8988T (cell line): ENCODE results near the gene ZYG11B.
"Not testable (repeated sequence)": the region's sequence is repeated elsewhere in the genome, so short reads cannot be mapped to it uniquely, and the experiment has no call there.

Experiments used
- DNase-seq: peaks from one replicate; pipeline ENCODE4 v3.0.0; 2011

Gene ZYG11B

DNA sequence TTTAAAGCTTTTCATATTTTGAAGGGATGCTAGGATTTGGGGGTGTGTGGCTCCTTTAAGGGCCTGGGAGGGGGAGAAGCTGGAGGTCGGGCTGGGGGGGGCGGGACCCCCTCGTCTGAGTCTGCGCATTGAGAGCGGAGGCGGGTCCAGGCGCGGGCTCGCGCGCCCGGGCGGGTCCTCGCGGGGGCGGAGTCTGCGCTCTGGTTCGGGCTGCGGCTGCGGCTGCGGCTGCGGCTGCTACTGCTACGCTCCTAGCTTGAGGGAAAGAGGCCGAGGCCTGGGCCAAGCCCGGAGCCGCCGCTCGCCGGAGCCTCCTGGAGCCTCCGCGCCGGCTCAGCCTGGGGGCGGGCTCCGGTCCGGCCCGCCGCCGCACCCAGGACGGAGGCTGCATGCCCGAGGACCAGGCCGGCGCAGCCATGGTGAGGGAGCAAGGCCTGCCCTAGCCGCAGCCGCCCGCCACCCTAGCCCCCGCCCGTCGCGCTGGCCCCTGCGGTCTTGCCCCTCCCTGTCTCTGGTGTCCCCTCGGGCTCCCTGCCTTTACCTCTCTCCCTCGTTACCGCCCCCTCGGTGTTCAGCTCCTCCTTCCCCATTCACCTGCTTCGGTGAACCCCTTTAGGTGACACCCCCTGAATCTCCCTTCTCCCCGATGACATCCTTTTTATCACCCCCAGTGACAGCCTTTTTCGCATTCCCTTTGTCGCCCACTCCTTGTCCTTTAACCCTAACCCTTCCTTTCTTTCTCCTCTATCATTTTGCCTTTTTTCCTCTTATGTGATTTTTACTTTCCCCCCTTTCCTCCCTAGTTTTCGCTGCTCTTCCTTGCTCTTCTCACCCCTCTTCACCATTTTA lies at the start of gene ZYG11B:
TSS of gene ZYG11B (plus strand) at position 189 of the 849 bp plus-strand sequence. CDS start at position 390, 201 bp downstream.
- DNase-seq, result peak; percentile 81

DNA sequence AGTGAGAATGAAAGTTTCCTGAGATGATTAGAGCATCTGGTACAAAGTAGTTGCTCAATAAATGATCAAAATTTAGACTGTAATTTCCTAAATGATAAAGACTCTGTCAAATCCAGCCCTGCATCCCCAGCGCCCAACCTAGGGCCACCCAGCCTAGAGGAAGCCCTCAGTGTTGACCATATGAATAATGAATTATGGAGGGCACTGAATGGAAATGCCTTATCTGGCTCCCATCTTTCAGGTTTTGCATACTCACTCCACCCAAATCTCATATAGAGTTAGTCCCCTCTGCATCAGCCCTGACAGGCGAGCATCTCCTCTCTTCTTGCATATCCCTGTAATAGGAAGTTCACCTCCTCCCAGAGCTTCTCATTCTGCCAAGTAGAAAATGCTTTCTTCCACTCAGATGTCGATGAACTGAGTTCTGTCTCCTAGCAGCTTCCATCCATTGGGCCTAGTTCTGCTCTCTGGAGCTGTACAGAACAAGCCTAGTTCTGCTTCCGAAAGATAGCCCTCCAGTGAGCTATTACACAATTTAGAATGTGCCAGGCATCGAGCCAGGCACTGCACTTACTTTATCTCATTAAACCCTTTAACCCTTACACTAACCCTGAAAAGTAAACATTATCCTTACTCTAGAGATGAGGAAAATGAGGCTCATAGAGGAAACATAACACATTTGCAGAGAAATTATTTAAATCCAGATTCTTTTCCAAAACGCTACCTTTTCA lies 49.0 kb upstream of the ZYG11B start:
- DNase-seq, result no peak

DNA sequence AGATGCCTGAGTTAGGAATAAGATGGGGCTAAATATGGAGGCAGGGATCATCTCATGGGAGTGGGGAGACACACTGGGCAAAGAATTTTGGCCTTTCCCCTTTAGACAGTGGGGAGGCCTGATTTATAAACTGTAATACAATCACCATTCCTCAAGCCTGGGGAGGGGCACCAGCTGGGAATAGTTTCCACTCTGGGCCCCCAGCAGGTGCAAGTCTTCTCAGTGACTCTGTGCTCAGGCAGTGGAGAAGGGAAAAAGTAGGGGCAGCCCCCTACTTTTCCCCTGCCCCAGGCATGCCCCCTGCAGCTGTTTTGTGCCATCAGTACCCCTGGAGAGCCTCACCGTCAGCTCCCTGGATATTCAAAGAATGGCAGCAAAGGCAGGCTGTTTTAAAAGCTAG lies 47.2 kb upstream of the ZYG11B start:
- no peak for DNase-seq

DNA sequence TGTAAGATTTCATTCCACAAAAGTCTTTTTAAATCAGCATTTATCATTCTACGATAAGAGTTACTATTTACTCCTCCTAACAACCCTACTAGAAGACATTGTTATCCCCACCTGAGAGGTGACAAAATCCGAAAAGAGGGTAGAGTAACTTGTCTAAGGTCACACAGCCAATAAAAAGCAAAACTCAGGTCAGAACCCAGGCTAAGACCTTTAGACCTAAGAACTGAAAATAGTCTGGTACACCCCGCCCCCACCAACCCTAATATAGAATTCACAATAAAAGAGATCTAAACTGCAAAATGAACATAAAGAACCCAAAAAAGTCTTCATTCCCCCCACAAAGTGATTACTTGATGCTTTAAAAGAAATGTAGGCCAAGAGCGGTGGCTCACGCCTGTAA lies 46.8 kb upstream of the ZYG11B start:
- DNase-seq, result no peak

DNA sequence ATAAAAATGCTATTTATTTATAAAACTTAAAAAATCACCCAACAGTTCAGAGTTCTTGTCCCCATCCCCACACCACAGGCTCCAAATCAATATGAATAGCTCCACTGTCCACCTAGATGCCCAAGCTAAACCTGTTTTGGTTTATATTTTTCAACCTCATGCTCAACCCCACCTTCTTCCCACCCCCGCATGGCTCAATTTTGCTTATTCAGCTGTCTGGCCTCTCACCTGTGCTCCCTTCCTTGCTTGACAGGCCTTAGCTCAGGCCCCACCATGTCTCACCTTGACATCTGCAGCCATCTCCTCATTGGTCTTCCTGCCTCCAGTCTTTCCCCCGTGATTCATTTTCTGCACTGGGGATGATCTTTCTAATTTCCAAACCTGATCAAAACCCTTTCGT lies 45.9 kb upstream of the ZYG11B start:
- no peak for DNase-seq

DNA sequence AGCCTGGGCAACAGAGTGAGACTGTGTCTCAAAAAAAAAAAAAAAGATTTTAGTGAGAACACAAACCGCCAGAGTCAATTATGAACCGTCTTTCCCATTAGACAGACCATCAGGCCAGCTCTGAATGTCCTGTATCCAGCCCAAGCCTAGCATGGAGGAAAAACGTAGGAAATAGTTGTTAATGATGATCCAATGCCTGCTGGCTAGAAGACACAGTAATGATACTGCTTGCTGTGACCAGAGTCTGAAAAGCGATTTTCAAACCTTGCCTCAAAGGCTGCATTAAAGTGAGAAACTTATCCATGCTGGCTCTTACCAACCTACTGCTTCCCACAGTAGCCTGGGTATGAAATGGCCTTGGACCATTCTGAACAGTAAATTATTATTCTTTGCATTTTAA lies 45.1 kb upstream of the ZYG11B start:
- no peak for DNase-seq

DNA sequence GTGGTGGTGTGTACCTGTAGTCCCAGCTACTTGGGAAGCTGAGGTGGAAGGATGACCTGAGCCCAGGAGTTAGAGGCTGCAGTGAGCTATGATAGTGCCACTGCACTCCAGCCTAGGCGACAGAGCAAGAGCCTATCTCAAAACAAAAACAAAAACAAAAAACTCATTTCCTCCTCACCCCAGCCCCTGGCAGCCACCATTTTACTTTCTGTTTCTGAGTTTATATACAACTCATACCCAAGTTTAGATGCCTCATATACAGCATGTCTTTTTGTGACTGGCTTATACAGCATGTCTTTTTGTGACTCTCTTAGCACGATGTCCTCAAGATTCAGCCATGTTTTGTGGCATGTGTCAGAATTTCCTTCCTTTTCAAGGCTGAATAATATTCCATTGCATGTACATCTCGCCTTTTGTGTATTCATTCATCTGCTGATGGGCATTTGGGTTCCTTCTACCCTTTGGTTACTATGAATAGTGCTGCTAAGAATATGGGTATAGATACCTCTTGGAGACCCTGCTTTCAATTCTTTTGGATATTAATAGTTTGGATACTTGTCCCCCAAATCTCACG lies 42.8 kb upstream of the ZYG11B start:
- no peak for DNase-seq

DNA sequence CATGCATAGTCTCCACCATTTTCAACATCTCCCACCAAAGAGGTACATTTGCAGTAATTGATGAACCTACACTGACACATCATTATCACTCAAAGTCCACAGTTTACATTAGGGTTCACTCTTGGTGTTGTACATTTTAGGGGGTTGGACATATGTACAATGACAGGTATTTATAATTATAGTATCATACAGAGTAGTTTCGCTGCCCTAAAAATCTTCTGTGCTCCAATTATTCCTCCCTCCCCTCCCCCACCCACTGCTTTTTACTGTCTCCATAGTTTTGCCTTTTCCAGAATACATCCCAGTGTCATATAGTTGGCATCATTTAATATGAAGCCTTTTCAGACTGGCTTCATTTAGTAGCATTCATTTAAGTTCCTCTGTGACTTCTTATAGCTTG lies 41.7 kb upstream of the ZYG11B start:
- DNase-seq, result no peak

DNA sequence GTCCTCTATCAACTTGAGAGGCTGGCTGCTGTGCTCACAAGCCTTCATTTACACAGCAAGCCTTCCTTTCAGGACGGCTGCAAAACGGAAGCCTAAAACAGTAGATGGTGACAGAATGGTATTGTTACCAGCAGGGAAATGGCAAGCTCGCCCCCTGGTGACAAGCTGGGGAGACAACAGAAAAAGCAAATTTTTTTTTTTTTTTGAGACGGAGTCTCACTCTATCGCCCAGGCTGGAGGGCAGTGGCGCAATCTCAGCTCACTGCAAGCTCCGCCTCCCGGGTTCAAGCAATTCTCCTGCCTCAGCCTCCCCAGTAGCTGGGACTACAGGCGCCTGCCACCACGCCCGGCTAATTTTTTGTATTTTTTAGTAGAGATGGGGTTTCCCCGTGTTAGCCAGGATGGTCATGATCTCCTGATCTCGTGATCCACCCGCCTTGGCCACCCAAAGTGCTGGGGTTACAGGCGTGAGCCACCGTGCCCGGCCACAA lies 39.9 kb upstream of the ZYG11B start:
- DNase-seq, result not testable (repeated sequence)

DNA sequence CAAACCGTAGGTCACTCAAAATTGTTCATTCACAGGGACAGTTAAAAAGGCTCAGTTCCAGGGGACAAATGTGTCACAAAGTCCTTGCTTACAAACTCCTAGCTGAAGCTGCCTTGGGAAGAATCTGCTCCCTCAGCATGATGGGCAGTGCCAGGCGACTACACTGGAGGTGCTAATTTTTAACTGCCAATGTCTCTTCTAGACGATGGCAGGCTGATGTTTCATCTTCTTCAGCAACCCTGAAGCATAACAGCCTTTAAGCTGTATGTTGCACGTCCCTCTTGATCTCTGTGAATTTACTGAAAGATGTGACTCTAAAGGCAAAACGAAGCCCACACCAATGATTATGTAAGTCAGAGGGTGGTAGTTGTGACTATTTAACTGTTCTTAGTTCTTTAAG lies 39.4 kb upstream of the ZYG11B start:
- no peak for DNase-seq

DNA sequence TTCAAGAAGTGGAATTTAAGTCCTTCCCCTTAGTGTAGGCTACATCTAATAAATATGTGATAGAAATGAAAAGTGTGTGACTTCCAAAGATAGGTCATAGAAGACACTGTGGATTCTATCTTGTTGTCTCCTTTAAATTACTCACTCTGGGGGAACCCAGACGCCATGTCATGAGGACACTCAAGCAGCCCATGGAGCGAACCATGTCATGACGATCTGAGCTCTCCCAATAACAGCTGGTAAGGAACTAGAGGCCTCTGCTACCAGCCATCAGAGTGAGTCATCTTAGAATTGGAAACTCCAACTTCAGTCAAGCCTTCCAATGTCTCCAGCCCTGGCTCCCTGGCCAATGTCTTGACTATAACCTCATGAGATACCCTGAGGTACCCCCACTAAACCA lies 34.4 kb upstream of the ZYG11B start:
- DNase-seq, result no peak

DNA sequence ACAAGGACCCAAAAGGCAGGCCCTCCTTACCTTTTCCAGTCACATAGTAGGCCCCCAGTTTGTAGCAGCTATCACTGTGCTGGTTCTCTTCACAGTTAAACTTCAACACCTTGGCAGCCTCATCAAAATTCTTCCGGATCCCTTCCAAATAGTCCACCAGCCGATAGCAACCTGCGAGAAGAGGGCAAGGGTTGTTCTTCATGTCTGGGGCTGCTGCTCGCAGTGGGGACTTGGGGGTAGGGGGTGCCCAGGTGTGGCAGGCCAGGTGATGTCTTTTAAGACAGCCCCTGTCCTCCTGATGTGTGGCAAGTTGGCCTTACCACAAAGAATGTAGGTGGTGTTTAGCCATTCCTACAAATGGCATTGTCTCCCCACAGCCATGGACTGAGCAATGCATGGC lies 33.6 kb upstream of the ZYG11B start:
- DNase-seq, result no peak

DNA sequence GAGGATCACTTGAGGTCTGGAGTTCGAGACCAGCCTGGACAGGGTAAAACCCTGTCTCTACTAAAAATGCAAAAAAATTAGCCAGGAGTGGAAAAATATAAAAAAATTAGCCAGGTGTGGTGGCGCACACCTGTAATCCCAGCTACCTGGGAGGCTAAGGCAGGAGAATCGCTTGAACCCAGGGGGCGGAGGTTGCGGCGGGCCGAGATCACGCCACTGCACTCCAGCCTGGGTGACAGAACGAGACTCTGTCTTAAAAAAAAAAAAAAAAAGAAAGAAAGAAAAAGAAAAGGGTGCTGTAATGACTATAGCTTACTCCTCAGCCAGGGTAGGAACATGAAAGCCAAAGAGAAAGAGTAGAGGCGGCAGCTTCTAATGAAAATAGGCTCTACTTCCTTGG lies 32.9 kb upstream of the ZYG11B start:
- DNase-seq, result not testable (repeated sequence)

DNA sequence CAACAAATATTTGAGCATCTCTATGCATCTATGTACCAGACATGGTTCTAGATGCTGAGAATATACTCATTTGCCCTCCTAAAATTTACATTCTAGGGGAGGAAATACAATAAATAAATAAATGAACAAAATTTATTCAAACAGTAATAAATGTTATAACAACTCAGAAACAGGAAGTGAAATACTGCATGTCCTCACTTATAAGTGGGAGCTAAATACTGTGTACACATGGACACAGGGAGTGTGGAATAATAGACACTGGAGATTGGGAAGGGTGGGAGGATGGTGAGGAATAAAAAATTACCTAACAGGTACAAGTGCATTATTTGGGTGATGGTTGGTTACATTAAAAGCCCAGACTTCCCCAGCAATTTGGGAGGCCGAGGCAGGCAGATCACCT lies 32.4 kb upstream of the ZYG11B start:
- no peak for DNase-seq

DNA sequence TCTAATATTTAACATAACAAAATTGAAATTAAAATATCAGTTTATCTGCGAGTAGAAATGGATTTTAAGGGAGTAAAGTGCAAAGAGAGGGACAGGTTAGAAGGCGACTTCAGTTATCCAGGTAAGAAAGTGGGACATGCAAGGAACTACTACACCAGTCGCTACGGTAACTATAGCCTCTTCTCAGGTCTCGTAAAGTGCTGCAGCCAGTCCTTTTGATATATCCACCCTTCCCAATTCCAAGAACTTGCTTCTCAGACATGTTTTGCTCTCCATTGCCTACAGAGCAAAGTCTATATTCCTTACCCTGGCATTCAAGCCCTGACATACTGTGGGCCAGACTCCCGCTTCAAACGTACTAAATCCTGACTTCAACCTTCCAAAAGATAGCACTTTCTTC lies 30.6 kb upstream of the ZYG11B start:
- DNase-seq, result no peak

DNA sequence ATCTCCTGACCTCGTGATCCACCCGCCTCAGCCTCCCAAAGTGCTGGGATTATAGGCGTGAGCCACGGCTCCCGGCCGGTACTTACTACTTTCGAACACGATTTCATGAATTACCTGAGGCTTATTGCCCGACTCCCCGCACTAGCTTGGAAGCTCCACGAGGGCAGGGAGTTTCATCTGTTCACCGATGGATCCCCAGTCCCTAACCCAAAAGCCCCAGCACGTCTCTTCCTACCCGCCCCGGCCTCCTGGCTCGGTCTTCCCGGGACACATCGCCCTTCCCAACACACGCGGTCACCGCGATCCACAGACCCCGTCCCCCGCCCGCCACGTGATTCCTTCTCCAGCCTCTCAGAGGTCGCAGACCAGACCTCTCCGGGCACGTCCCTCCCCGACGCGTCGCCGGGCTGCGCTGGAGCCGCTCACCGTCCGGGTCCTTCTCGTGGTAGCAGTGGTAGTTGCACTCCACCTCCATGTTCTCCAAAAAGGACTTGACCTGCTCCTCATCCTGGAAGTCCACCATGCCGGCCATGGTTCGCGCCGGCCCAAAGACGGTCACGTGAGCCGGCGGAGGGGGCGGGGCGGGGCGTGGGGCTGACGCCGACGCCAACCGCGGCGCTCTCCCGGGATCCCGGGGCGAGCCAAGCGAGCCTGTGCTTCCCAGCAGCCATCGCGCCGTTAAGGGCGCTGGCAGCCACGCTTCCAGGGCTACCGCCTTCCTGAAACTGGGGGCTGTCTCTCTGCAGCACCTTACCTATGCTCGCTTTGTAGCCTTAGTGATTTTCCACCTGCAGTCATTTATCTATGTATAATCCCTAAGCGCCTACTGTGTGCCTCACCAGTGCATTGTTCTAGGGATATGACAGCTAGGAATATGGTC lies 28.2 kb upstream of the ZYG11B start, which contains the start of gene COA7:
TSS of gene COA7 (minus strand) at position 553 of the 880 bp plus-strand sequence. CDS start at position 532, 21 bp downstream.
- peak; percentile 44 for DNase-seq

DNA sequence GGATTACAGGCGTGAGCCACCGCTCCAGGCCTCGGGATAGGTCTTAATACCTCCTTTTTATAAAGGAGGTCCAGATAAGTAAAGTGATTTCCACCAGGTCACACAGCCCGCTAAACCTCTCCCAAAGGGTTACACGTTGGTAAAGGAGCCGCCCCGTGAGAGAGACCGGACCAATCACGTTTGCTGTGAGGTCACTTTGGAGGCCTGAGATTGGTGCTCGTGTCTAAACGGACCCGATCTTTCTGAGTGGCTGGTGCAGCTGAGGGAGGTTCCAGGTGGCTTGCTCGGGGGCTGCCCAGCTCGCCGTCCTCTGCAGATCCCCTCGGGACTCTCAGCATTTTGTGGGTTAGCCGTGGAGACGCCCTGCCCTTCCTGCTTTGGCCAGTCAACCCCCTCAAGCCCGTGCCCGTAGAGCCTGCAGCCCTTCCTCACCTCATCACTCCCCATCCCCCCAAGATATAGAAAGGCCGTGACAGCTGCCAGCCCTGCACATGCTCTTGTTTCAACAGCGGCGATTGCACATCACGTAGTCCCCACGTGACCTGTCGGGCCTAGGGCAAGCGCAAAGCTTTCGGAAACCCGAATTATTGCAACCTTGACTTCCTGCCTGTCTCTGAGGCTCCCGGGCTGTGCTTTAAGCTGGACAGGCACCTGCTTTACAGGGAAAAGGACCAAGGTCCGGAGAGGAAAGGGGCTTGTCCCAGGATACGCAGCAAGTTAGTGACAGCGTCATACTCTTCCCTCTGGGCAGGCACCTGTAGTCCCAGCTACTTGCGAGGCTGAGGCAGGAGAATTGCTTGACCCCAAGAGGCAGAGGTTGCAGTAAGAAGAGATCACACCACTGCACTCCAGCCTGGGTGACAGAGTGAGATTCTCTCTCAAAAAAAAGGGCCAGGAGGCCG lies 23.1 kb upstream of the ZYG11B start:
- no peak for DNase-seq

DNA sequence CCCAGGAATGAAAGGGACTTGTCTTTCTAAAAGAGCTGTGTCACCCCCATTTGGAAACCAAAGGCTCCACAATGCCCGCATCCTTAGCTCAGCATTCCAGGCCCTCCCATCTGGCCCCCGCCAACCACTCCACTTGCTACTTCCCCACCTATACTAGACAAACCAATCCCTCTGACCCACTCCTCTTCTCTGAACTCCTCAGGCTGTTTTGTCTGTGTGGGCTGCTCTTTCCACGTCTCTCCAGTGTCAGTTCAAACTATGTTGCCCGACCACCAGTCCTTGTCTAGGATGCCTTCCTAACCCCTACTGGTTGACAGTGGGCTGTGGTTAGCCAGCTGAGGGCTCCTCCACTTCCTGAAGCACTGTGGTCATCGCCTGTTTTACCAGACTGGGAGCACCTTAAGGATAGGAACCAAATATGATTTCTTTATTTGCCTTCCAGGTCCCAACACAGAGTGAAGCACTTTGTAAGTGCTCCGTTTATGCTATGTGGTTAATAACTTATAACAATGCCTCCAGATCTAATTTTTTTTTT lies 20.1 kb upstream of the ZYG11B start:
- DNase-seq, result no peak

DNA sequence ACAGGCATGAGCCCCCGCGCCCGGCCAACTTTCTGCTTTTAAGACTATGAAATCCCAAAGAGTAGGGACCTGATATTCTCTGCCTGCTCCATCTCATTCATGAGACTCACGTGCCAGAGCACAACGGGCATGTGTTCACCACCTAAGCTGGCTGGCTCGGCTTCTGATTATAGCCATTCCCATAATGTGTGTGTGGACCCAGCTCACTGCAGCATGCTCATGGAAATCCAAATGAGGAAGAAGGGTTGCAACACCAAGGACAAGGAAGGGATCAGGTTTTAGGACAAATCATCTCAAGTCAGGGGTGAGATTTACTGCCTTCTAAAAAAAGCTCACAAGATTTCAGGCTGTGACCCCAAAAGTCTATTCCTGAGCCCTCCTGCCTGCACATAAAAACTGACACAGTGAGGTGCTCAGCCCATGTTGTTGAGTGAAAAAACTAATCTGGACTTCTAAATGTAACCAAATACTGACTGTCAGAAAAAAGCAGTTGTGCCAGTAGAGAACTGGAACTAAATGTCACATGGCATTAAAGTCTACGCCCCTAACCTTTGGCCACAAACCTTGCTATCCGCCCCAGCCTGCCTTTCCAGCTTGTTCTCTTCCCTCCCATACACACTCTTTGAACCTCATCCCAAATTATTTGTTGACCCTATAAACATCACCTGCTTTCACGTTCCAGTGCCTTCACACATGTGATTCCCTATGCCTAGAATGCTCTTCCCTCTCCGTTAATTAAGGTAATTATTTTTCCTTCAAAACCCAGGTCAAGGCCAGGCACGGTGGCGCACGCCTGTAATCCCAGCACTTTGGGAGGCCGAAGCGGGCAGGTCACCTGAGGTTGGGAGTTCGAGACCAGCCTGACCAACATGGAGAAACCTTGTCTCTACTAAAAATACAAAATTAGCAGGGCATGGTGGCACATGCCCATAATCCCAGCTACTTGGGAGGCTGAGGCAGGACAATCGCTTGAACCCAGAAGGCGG lies 19.0 kb upstream of the ZYG11B start:
- DNase-seq, result no peak
